Activated CD4-positive, alpha-beta T cell treated with anti-CD3 and anti-CD28 coated beads, Interleukin-2, Interleukin-6, amounts not matched to agents 100 ng/mL and 50 ng/mL, durations not matched to agents 16 hours and 8 hours (primary cell): ENCODE measurements around the gene CHD1.

ENCODE experiments used
- DNase-seq: peaks from one replicate; pipeline ENCODE4 v3.0.0-alpha.2; 2020

The CHD1 gene

GRCh38 chr5:98891591-98891990 lies 37.2 kb downstream of the CHD1 start:
- no peak for DNase-seq

DNA sequence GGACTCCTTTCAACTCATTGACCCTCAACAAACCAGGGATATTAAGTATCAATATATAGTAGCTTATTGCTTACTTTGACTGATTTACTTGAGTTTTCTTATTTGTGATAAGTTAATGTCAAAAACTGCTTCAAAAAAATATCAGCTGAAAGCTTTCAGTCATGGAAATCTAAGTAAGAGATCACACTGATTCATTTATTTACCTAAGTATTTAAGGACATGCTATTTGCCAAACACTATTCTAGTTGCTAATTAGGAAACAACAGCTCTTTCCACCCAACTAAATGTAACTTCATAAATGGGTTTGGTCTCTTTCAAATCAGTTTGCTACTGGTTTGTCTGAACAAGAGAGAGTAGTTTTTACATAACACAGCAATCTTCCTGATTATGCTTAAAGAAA lies 48.2 kb downstream of the CHD1 start:
- DNase-seq: no peak

DNA sequence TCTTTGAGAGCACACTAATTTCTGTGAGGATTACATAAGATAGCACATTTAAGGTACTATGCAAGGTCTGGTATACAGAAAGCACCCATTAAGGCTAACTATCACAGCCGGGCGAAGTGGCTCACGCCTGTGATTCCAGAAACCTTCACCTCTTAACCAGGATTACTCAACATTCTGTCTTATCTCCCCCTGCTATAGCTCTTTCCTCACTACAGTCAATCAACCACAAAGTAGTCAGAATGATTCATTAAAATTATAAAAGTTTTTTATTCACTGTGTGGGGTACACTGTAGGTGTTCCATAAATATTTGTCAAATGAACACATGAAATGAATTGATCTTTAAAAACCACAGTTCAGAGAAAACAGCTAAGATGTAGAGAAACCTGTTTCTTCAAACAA lies 48.7 kb downstream of the CHD1 start:
- DNase-seq: peak; percentile 10

GRCh38 chr5:98877600-98877999 lies 51.2 kb downstream of the CHD1 start:
- no peak for DNase-seq

GRCh38 chr5:98872674-98873073 lies 56.1 kb downstream of the CHD1 start:
- no peak for DNase-seq

DNA sequence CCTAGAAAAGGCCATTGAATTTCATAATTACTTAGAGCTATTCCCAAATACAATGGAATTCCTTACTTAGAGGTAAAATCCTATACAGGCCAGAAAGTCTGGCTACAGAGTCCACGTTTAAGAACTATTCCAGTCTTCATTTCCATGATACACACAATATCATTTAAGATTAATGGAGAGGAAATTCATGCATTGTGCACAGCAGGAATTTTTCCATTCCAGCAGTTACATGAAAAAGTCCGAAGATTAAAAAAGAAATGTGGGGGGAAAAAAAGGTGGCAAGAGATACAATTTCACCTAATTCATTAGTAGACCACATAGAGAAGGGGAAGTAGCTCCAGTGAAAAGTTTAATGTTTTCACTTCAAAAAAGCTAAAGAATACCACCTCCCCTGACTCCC lies 63.1 kb downstream of the CHD1 start:
- no peak for DNase-seq

DNA sequence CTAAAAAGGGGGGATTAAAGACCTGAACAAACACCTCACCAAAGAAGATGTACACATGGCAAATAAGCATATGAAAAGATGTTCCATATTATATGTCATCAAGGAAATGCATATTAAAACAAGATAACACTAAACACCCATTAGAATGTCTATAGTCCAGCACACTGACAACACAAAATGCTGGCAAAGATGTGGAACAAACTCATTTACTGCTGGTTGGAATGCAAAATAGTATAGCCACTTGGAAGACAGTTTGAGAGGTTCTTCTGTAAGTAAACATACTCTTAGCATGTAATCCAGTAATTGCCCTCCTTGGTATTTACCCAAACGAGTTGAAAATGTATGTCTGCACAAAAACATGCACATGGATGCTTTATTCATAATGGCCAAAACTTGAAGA lies 81.8 kb downstream of the CHD1 start:
- DNase-seq: no peak

- DNase-seq: no peak
Measured at GRCh38 chr5:98846520-98846919, 82.3 kb downstream of the CHD1 start.

GRCh38 chr5:98845878-98846277 lies 82.9 kb downstream of the CHD1 start:
- no peak for DNase-seq

DNA sequence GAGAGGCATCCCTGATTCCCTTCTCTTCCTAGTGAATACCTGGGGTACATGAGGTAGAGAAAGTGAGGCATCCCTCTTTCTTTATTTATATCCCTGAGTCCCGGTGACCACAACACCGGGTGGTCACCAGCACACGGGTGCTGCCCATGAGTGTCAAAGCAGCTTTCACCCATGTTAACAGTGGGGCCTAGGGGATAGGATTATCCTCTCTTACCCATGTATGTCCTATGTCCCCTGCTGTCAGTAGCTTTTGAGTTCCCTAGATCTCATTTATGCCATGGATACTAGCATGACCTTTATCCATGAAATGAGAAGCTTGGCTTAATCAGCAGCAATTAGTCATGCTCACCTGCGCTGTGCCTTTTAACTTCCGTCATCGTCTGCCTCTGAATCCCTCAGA lies 83.9 kb downstream of the CHD1 start:
- no peak for DNase-seq

- DNase-seq: no peak
Measured at GRCh38 chr5:98843481-98843880, 85.3 kb downstream of the CHD1 start.

DNA sequence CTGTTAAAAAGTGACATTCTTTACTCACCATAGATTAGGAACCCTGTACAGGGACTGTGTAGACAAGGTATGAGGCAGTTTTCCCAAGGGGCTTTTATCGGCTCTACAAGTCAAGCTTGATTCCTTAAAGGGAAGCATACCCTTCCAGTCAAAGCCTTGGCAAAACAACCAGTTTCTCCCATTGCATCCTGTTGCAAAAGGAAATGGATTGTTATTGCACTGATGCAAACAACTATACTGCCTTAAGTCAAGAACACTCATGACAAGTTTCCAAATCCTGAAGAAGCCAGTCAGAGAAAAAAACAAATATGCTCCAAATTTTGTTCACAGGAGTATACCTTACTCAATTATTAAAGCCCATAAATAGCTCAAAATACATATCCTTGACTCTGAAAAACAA lies 87.9 kb downstream of the CHD1 start:
- DNase-seq: no peak

GRCh38 chr5:98839469-98840383 lies 89.1 kb downstream of the CHD1 start:
- peak; percentile 11 for DNase-seq

GRCh38 chr5:98836175-98836574 lies 92.6 kb downstream of the CHD1 start:
- no peak for DNase-seq

- DNase-seq: no peak
Measured at GRCh38 chr5:98827588-98828284, 101.1 kb downstream of the CHD1 start.

DNA sequence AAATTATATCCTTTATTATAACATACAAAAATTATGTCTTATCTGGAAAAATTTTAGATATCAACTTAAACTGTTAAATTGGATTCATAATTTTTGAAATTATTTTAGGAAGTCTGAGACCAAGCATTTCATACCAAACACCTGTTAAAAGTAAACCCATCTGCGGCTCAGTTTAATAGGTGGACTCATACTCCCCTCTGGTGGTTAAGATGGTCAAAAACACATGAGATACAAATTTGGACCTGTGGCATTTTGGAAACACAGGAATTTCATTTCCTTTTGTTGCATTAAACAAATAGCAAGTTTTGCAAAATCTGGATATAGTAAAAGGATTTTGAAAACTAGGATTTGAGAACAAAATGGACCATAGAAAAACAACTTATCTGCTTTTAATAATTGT lies 101.6 kb downstream of the CHD1 start:
- peak; percentile 12 for DNase-seq

DNA sequence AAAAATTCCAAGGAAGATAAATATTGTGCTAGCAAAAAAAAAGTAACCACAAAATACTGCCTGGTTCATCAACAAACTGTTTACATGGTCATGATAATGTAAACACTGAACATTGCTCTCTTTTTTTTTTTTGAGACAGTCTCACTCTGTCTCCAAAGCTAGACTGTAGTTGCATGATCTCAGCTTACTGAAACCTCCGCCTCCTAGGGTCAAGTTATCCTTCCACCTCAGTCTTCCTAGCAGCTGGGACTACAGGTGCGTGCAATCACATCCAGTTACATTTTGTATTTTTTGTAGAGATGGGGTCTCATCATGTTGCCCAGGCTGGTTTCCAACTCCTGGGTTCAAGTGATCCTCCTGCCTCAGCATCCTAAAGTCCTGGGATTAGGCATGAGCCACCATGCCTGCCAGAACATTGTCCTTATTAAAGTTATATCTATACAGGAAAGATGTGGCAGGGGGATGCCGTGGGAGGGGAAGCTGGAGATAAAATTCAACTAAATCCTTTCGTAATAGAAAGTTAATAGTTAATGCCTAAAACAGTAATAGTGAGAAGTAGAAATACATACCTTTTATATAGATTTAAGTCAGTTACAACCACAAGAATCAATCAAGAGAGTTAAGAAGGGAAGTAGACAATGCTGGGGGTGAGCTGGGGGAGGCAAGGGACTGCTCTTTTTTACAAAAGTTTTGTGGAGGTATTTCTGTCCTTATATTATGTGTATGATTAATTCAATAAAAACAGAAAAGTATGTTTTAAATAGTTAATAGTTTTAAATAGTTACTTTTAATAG lies 103.0 kb downstream of the CHD1 start:
- DNase-seq: no peak

DNA sequence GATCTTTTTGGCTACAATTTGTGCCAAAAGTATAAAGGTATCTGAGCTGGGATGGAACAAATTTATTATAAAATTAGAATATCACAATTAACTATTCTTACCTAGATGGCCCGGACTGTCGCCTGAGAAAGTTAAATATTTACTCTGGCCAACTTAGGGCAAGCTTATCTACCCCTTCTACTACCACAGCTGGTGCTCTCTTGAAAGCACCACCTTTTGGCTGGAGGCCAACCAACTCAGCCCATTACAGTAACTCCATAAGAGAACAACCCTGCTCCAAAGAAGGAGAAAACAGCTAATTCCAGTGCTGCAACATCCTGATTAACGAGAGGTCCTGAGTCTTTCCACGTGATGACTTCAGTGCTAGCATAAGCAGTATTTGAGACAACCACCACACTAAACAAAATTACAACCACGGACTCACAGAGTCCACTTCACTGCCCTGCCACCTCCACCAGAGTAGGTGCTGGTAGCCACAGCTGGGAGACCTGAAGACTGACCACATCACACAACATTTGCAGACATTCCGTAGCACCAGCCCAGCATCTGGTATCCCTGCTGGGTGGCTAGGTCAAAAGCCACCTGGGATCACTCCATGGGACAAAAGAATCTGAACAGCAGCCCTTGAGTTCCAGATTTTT lies 112.1 kb downstream of the CHD1 start:
- no peak for DNase-seq

DNA sequence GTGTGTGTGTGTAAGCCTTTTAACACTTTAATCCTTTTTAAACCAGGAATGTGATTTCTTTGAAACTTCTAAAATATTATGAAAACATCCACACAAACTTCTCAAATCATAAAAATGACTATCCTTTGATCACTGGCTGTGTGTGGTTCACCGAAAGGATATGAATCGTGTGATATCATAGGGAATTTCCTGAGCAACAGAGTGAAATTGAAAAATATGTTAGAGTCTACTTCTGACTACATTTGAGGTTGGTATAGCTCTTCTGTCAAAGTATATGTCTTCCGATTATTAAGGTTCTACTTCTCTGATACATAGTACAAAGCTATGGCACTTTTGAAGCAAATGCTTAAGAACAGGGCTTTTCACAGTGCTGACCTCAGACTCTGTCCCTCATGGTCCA lies 115.1 kb downstream of the CHD1 start:
- DNase-seq: peak; percentile 11

- no peak for DNase-seq
Measured at GRCh38 chr5:98810206-98810605, 118.6 kb downstream of the CHD1 start.

DNA sequence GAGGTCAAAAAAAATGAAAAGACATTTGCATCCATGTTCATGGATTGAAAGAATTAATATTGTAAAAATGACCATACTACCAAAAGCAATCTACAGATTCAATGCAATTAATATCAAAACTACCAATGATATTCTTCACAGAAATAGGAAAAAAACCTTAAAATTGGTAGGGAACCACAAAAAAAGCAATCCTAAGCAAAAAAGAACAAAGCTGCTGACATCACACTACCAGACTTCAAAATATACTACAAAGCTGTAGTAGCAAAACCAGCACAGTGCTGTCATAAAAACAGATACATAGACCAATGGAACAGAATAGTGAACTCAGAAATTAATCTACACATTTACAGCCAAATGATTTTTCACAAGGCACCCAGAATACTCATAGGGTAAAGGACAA lies 121.0 kb downstream of the CHD1 start:
- no peak for DNase-seq

- DNase-seq: no peak
Measured at GRCh38 chr5:98805070-98805469, 123.7 kb downstream of the CHD1 start.

DNA sequence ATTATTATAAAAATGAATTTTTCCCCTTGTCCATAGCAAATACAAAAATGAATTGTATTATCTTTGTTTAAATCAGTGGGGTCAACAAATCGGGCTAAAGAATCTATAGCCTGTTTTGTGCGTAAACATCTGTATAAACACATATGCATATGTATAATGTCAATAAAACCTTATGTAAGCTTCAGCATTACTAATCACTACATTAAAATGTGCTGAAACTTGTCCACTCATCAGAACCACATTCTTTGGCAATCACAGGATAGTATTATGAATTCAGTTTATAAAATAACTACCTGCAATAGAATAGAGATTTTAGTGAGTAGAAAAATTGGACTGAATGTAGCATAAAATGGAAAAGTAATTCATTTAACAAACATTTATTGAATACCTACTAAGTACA lies 124.7 kb downstream of the CHD1 start:
- no peak for DNase-seq
